Osteoblast (primary cell): ENCODE data around the gene POU6F1. TPM values are rescaled to one million over a fixed set of nuclear protein-coding genes. Genes with fewer than 3 reads are reported as not detected.

Experiments
- DNase-seq: peaks from one replicate; pipeline ENCODE4 v3.0.0; 2011; ENCODE audit warnings: low spot score, mixed read lengths; ENCODE audit not compliant: insufficient read length; ENCODE audit errors: missing footprints
- H2AFZ ChIP-seq: 2 replicates; pipeline ENCODE4 v1.6.0; 2011; ENCODE audit warnings: mild to moderate bottlenecking, low read length
- H3K27ac ChIP-seq: 2 replicates; pipeline ENCODE4 v1.5.1; 2011; ENCODE audit warnings: mild to moderate bottlenecking, low read depth, low read length, moderate library complexity
- H3K27me3 ChIP-seq: 2 replicates; pipeline ENCODE4 v1.6.0; 2012; ENCODE audit warnings: mild to moderate bottlenecking, control low read depth, inconsistent platforms, low read length, moderate library complexity; ENCODE audit not compliant: insufficient read depth
- H3K36me3 ChIP-seq: 2 replicates; pipeline ENCODE4 v1.5.1; 2011; ENCODE audit warnings: mild to moderate bottlenecking, low read length, control low read depth, moderate library complexity; ENCODE audit not compliant: insufficient read depth
- H3K4me1 ChIP-seq: 2 replicates; pipeline ENCODE4 v1.5.1; 2011; ENCODE audit warnings: mild to moderate bottlenecking, low read length, control low read depth, moderate library complexity; ENCODE audit not compliant: insufficient read depth
- H3K4me2 ChIP-seq: 2 replicates; pipeline ENCODE4 v1.6.0; 2011; ENCODE audit warnings: mild to moderate bottlenecking, low read length; ENCODE audit not compliant: insufficient read depth
- H3K4me3 ChIP-seq: fragments of 200-600 bp; sonication (generic); 3 replicates; pipeline ENCODE4 v1.5.1; 2012; ENCODE audit warnings: mild to moderate bottlenecking, low read length, inconsistent platforms; ENCODE audit not compliant: insufficient read depth
- H3K79me2 ChIP-seq: 2 replicates; pipeline ENCODE4 v1.6.0; 2012; ENCODE audit warnings: mild to moderate bottlenecking, low read length, control low read depth, inconsistent platforms; ENCODE audit not compliant: insufficient read depth
- H3K9me3 ChIP-seq: 2 replicates; pipeline ENCODE4 v1.5.1; 2011; ENCODE audit warnings: low read depth, low read length, control low read depth
- H4K20me1 ChIP-seq: 2 replicates; pipeline ENCODE4 v1.6.0; 2012; ENCODE audit warnings: mild to moderate bottlenecking, low read length, control low read depth; ENCODE audit not compliant: insufficient read depth
- CTCF ChIP-seq: IDR thresholded peaks from 2 replicates; pipeline ENCODE4 v1.5.1; 2011; ENCODE audit warnings: mild to moderate bottlenecking, low read depth, low read length, moderate library complexity; ENCODE audit errors: extremely low read depth
- total RNA-seq: library from RNA; depleted of rRNA; stranded (reverse); fragments of >200 nt; gene quantifications from 2 replicates; pipeline ENCODE4 v1.2.3, GENCODE V29; 2012

POU6F1 gene
- total RNA-seq, 1 donor = 7.6 TPM

DNA sequence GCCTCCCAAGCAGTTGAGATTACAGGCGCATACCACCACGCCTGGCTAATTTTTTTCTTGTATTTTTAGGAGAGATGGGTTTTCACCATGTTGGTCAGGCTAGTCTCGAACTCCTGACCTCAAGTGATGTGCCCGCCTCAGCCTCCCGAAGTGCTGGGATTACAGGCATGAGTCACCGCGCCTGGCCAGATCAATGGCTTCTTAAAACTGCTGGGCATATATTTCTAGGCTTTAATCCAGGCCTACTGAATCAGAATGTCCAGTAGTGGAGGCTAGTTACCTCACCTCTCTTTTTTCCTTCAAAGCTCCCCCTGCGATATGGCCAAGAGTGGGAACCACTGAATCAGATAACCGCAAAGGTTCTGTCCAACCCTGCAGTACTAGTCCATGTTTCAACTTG lies 17.1 kb downstream of the POU6F1 start:
- H3K9me3 ChIP-seq = no peaks in the 10 kb centered on the region

DNA sequence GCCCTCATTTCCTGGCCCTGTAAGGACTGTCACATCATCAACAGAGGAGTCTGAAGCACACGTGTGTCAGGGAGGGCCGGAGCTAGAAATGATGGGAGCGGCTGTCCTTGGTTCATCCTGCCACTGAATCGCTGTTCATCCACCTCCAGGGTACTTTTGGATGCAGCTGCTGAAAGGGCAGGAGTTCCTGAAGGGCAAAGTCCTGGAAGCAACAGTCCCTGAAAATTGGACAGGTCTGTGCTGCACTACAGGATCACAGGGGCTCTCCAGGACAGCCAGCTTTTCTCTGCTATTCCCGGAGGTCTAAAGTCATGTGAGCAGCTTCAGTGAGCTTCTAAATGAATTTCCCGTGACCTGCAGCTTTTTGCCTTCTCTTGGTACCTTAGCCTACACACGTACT lies 17.7 kb downstream of the POU6F1 start:
- Histone ChIP-seq H3K36me3 (peaks cover 7% of the 10 kb centered on the region), H3K27me3 (no peaks in the 10 kb centered on the region), H3K4me2 (no peak overlapping the region), H3K4me1 (no peaks in the 10 kb centered on the region), H3K4me3 (no peak overlapping the region), H3K9me3 (no peaks in the 10 kb centered on the region), H3K27ac (no peak overlapping the region), H2AFZ (no peak overlapping the region), H4K20me1 (no peaks in the 10 kb centered on the region), H3K79me2 (no peaks in the 10 kb centered on the region)
- no peak for TF ChIP-seq CTCF
- no peak for DNase-seq

More for the DNA sequence above, 17.1 kb downstream of the POU6F1 start:
- Histone ChIP-seq H4K20me1 (no peaks in the 10 kb centered on the region), H3K36me3 (peaks cover 7% of the 10 kb centered on the region), H3K27ac (no peak overlapping the region), H3K27me3 (no peaks in the 10 kb centered on the region), H3K4me3 (no peak overlapping the region), H3K4me2 (no peak overlapping the region), H2AFZ (no peak overlapping the region), H3K79me2 (no peaks in the 10 kb centered on the region), H3K4me1 (no peaks in the 10 kb centered on the region)
- no peak for DNase-seq
- TF ChIP-seq CTCF = no peak

- no peak for TF ChIP-seq CTCF
- H3K27me3 ChIP-seq = no peaks in the 10 kb centered on the region
- H3K4me3 ChIP-seq = no peak overlapping the region
- peaks cover 7% of the 10 kb centered on the region for H3K36me3 ChIP-seq
- H3K4me2 ChIP-seq = no peak overlapping the region
- no peaks in the 10 kb centered on the region for H4K20me1 ChIP-seq
- no peaks in the 10 kb centered on the region for H3K9me3 ChIP-seq
- no peak overlapping the region for H2AFZ ChIP-seq
- no peak overlapping the region for H3K27ac ChIP-seq
- no peaks in the 10 kb centered on the region for H3K79me2 ChIP-seq
- DNase-seq = no peak
- no peaks in the 10 kb centered on the region for H3K4me1 ChIP-seq
These were observed 18.4 kb downstream of the POU6F1 start for GRCh38 chr12:51199366-51199945.

GRCh38 chr12:51198568-51199365 lies 19.1 kb downstream of the POU6F1 start:
- Histone ChIP-seq H3K27me3 (no peaks in the 10 kb centered on the region), H3K4me1 (no peaks in the 10 kb centered on the region), H3K4me2 (no peak overlapping the region), H3K36me3 (peaks cover 4% of the 10 kb centered on the region), H3K4me3 (no peak overlapping the region), H3K79me2 (no peaks in the 10 kb centered on the region), H3K27ac (no peak overlapping the region), H4K20me1 (no peaks in the 10 kb centered on the region), H2AFZ (no peak overlapping the region), H3K9me3 (no peaks in the 10 kb centered on the region)
- no peak for DNase-seq
- TF ChIP-seq CTCF = no peak
